NCI-H128 (cell line): Measurements from ENCODE around the gene ATP8A2.
"Not testable (repeated sequence)": the region's sequence is repeated elsewhere in the genome, so short reads cannot be mapped to it uniquely, and the experiment has no call there.

Source experiments
- DNase-seq: peaks from one replicate; lab custom pipeline; 2025; ENCODE audit not compliant: unreplicated experiment; lab: John Stamatoyannopoulos, UW

ATP8A2 gene

GRCh38 chr13:25946321-25946720 is 574.5 kb downstream of the ATP8A2 start:
- DNase-seq: no peak

- DNase-seq: no peak
These were observed 577.1 kb downstream of the ATP8A2 start for GRCh38 chr13:25948910-25949309.

- no peak for DNase-seq
These were observed 580.1 kb downstream of the ATP8A2 start for GRCh38 chr13:25951831-25952230.

- not testable (repeated sequence) for DNase-seq
These were observed 582.3 kb downstream of the ATP8A2 start for GRCh38 chr13:25954080-25954479.

GRCh38 chr13:25954943-25955342 is 583.2 kb downstream of the ATP8A2 start:
- DNase-seq: not testable (repeated sequence)

- no peak for DNase-seq
These were observed 587.2 kb downstream of the ATP8A2 start for GRCh38 chr13:25958986-25959385.

GRCh38 chr13:25961294-25961693 is 589.5 kb downstream of the ATP8A2 start:
- DNase-seq: no peak

- DNase-seq: no peak
These were observed 591.9 kb downstream of the ATP8A2 start for GRCh38 chr13:25963674-25964073.

GRCh38 chr13:25965596-25965995 is 593.8 kb downstream of the ATP8A2 start:
- DNase-seq: no peak

- DNase-seq: no peak
These were observed 594.3 kb downstream of the ATP8A2 start for GRCh38 chr13:25966086-25966485.

- DNase-seq: no peak
These were observed 595.4 kb downstream of the ATP8A2 start for GRCh38 chr13:25967144-25967543.

GRCh38 chr13:25971047-25971446 is 599.3 kb downstream of the ATP8A2 start:
- no peak for DNase-seq

- no peak for DNase-seq
These were observed 599.8 kb downstream of the ATP8A2 start for GRCh38 chr13:25971459-25972145.

GRCh38 chr13:25973085-25973484 is 601.3 kb downstream of the ATP8A2 start:
- DNase-seq: no peak

GRCh38 chr13:25973576-25973975 is 601.8 kb downstream of the ATP8A2 start:
- no peak for DNase-seq

GRCh38 chr13:25977216-25977615 is 605.4 kb downstream of the ATP8A2 start:
- no peak for DNase-seq

- DNase-seq: no peak
These were observed 605.9 kb downstream of the ATP8A2 start for GRCh38 chr13:25977671-25978070.

- DNase-seq: no peak
These were observed 607.2 kb downstream of the ATP8A2 start for GRCh38 chr13:25978961-25979360.

GRCh38 chr13:25979371-25979770 is 607.6 kb downstream of the ATP8A2 start:
- DNase-seq: no peak

- DNase-seq: no peak
These were observed 608.5 kb downstream of the ATP8A2 start for GRCh38 chr13:25980255-25980654.

- no peak for DNase-seq
These were observed 609.3 kb downstream of the ATP8A2 start for GRCh38 chr13:25981060-25981459.

- DNase-seq: no peak
These were observed 611.1 kb downstream of the ATP8A2 start for GRCh38 chr13:25982907-25983306.

- no peak for DNase-seq
These were observed 616.2 kb downstream of the ATP8A2 start for GRCh38 chr13:25987987-25988386.
